Measurements from ENCODE around the gene PARD3B.
"Not testable (repeated sequence)": the region's sequence is repeated elsewhere in the genome, so short reads cannot be mapped to it uniquely, and the experiment has no call there.

PARD3B gene

DNA sequence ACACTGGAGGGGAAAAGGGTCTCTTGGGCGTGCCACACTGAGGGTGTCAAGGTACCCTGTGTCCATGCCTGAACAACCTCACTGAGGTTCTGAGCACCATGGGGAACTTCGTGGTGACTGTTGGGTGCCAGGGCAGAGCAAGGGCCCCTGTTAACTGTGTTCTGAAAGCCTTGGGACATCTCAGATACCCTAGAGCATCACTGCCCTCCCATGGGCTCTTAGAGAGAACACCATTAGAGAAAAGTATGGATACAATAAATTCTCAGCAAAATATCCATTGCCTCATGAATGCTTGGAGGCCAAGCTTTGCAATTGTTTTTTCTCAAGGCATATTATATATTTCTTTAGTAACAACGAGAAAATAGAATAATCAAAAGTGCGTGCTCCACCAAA lies 648.6 kb downstream of the PARD3B start:
- no peak for DNase-seq (ENCODE audit: low spot score)

DNA sequence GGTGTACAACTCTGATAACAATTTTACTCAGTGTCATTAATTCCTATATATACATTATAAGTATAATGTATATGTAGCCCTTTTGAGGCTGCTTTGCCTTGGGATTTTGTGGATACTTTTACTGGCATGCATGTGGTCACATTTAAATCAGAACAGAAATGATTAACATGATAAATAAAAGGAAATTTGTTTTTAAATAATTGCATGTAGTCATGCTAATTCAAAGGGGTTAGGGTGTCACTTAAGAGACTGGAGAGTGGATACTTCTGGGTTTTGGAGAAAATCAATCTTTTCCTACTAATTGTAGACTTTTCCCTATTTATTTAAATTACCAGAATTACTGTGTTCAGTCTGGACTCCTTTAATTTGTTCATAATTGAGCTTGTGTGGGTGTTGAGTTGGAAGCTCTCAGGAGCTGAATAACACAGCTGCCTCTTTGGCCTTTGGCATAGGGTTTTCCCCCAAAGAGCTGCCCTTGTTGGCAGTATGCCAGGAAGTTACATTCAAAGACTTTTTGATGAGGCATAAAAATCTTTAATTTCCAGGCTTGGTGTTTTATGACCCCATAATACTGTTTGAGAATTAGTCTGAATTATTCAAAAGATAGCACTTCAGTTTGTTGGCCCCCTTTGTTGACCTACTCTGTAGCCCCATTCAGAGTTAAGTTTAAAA lies 652.3 kb downstream of the PARD3B start:
- no peak for DNase-seq (ENCODE audit: low spot score)

GRCh38 chr2:205198140-205198525 lies 652.9 kb downstream of the PARD3B start:
- no peak for DNase-seq (ENCODE audit: low spot score)

DNA sequence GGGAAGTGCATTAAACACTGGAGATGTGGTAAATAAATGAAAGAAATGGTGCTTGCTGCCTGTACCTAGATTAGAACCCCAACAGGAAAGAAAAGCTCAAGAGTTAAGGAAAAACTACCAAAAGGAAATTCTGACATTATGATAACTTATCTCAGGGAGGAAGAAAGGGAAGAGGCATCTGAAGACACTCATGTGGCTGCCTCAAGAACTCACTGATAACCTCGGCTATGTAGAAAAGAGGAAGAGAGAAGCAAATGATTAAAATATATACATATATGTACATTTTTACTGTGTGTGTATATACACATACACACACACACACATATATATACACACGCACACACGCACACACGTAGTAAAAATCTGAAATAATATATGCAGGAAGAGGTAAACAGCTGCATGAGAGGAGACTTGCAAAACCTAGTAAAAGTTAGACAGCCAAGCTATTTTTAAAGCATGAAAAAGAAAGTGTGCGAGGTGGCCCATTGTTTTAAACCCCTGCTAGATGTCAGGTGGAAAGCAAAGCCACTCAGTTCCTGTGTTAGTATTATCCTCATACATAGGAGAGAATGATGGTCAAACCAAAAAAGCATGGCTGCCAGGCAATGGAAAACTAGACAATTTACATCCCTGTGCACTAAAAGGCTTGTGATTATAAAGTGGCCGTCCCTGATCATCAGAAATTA lies 654.0 kb downstream of the PARD3B start:
- no peak for DNase-seq (ENCODE audit: low spot score)

DNA sequence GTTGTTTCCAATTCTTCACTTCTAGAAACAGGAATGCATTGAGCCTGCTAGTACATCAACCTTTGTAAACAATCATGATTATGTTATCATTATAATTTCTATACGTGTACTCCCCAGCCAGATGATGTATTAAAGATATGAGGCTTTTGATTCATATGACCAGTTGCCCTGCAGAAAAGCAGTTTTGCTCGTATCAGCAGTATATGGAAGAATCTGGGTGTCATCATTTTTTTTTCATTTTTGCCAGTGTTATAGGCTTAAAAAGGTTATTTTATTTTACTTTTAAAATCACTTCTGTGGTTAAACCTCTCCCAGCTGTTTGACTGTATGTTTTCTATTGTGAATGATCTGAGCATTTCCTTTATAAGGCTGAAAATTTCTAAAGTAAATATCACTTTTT lies 665.2 kb downstream of the PARD3B start:
- no peak for DNase-seq (ENCODE audit: low spot score)

- DNase-seq (ENCODE audit: low spot score), result no peak
These were observed 667.1 kb downstream of the PARD3B start for GRCh38 chr2:205212357-205212756.

DNA sequence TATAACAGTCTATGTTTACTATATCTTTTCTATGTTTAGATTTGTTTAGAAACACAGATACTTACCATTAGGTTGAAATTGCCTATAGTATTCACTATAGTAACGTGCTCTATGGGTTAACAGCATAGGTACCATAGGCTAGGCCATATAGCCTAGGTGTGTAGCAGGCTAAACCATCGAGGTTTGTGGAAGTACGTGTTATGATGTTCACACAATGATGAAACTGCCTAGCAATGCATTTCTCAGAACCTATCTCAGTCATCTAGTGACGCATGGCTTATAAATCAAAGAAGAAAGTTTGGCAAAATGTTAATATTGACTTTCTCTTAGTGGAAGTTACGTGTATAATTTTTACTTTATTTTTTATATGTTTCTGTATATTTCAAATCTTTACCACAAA lies 670.8 kb downstream of the PARD3B start:
- no peak for DNase-seq (ENCODE audit: low spot score)

- no peak for DNase-seq (ENCODE audit: low spot score)
These were observed 671.3 kb downstream of the PARD3B start for GRCh38 chr2:205216580-205216979.

- no peak for DNase-seq (ENCODE audit: low spot score)
These were observed 671.7 kb downstream of the PARD3B start for GRCh38 chr2:205217004-205217403.

GRCh38 chr2:205218056-205218455 lies 672.8 kb downstream of the PARD3B start:
- DNase-seq (ENCODE audit: low spot score), result no peak

DNA sequence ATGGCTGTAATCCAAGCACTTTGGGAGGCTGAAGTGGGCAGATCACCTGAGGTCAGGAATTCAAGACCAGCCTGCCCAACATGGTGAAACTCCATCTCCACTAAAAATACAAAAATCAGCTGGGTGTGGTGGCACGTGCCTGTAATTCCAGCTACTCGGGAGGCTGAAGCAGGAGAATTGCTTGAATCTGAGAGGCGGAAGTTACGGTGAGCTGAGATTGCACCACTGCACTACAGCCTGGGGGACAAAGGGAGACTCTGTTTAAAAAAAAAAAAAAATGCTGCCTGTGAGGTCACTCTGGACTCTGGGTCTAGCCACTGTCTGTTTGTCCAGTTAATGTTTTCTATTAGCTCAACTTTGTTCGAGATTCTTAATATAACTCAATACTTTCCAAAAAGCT lies 673.5 kb downstream of the PARD3B start:
- not testable (repeated sequence) for DNase-seq (ENCODE audit: low spot score)

- no peak for DNase-seq (ENCODE audit: low spot score)
These were observed 675.3 kb downstream of the PARD3B start for GRCh38 chr2:205220559-205220958.

GRCh38 chr2:205232086-205232485 lies 686.8 kb downstream of the PARD3B start:
- DNase-seq (ENCODE audit: low spot score), result no peak

GRCh38 chr2:205235434-205235833 lies 690.2 kb downstream of the PARD3B start:
- no peak for DNase-seq (ENCODE audit: low spot score)

- no peak for DNase-seq (ENCODE audit: low spot score)
These were observed 692.2 kb downstream of the PARD3B start for GRCh38 chr2:205237524-205237923.

DNA sequence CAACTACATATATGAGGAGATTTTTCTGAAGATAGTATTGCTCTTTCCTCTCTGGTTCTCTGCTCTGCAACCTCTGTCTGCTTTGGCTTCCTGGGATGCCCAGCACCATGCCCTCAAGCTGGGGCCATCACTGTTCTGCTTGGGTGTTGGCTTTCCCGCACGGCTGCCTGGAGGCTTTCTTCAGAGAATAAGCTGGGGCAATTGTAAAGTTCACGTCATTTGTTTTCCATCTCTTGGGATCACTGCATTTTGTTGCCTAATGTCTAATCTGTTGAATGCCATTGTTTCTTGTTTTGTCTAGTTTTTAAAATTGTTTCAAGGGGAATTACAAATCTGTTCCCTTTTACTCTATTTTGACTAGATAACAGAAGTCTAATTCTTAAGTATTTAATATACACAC lies 699.7 kb downstream of the PARD3B start:
- no peak for DNase-seq (ENCODE audit: low spot score)

DNA sequence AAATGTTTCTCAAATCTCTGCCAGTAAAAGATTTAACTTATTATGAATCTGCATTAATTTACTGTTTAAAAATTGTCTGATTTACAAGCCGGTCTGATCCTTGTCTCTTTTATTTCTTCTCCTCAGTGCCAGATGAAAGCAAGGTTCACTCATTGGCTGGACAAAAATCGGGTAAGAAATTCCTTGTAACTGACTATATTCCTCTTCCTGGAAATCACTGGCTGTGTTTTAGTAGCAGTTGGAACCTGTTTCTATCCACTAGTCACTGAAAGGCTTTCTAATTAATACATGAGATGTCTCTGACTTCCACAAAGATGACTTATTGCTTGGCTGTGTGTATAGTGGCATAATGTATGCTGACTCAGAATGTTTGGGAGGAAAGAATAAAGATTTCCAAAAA lies 700.4 kb downstream of the PARD3B start:
- no peak for DNase-seq (ENCODE audit: low spot score)

- DNase-seq (ENCODE audit: low spot score), result no peak
These were observed 713.8 kb downstream of the PARD3B start for GRCh38 chr2:205259121-205259520.

DNA sequence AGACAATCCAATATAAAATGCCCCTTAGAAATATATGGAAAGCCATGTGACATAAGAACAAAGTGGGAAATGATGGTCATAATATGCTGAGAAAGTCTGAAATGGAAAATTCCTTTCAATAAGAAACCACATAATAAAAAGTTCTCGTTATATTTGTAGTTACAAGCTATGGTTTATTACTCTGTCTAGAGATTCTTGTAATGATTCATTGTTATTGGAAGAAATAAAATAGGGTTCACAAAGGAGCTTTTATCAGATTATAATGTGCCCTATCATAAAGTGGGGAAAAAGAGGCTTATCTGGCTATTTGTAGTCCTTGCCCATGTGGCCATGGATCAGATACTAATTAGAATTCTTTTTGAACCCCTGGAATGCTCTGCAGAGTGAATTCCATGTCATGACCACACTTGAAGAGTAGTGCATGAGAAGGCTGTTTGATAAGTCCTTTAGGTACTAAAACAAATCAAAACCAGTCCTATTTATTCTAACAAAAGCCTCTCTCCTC lies 716.3 kb downstream of the PARD3B start:
- DNase-seq (ENCODE audit: low spot score), result no peak

GRCh38 chr2:205267323-205267722 lies 722.0 kb downstream of the PARD3B start:
- DNase-seq (ENCODE audit: low spot score), result no peak

- no peak for DNase-seq (ENCODE audit: low spot score)
These were observed 725.4 kb downstream of the PARD3B start for GRCh38 chr2:205270689-205271088.

DNA sequence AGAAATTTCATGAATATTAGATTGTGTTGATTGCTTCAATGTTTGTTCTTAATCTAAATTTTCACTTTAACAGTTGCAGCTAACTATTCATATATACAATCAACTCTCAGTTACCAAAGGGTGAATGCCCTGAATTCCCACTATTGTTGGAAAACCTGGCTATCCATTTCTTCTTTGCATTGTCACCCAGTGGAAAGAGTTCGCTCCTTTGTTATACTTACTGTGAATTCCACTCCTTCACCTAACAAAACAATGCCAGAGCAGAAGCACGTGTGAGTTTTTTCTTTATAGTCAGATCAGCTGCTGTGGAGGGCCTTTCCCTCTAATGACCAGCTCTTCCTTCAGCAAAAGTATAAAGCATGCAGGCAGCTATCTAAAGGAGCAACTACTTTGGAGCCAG lies 727.9 kb downstream of the PARD3B start:
- DNase-seq (ENCODE audit: low spot score), result no peak

DNA sequence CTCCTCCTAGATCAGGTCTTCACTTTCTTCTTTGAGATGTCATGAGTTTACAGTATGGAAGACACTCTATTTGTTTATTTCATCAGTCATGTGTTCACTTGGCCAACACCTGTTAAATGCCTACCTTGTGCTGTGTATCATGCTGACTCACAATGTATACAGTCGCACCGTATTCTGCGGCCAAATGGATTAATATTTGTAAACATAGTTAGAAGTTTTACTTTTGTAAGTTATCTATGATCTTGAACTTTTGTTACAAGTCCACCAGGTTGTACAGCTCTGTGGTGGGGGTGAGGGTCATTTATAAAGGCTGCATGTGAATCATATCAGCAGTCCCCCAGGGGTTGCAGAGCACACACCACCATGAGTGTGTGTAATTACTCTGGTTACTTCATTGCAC lies 728.4 kb downstream of the PARD3B start:
- no peak for DNase-seq (ENCODE audit: low spot score)

- no peak for DNase-seq (ENCODE audit: low spot score)
These were observed 729.5 kb downstream of the PARD3B start for GRCh38 chr2:205274801-205275200.

Measured in LoVo (cell line).